Activated CD4-positive, alpha-beta T cell treated with anti-CD3 and anti-CD28 coated beads for 1 hour (primary cell): ENCODE results near the gene KLHL18.
A peak's percentile ranks its signal among the peaks of the same experiment; 100 is the strongest.
"Not testable (repeated sequence)": the region's sequence is repeated elsewhere in the genome, so short reads cannot be mapped to it uniquely, and the experiment has no call there.

Source experiments
- DNase-seq: peaks from one replicate; pipeline ENCODE4 v3.0.0-alpha.2; 2020

The KLHL18 gene

GRCh38 chr3:47282424-47283192, at the start of gene KLHL18, which contains the start of gene KIF9:
Gene KLHL18 (plus strand): TSS chr3:47282944. CDS start chr3:47282966, 22 bp downstream.
Gene KIF9 (minus strand): TSS chr3:47282799. CDS start chr3:47277374, 5,425 bp downstream.
- DNase-seq, result peak; percentile 95

GRCh38 chr3:47238017-47238416, 44.7 kb upstream of the KLHL18 start:
- DNase-seq, result no peak

- DNase-seq, result no peak
Observed at GRCh38 chr3:47239929-47240328, 42.8 kb upstream of the KLHL18 start.

- no peak for DNase-seq
Observed at GRCh38 chr3:47243419-47244147, 39.2 kb upstream of the KLHL18 start.

- no peak for DNase-seq
Observed at GRCh38 chr3:47244531-47245100, 38.1 kb upstream of the KLHL18 start.

- DNase-seq, result no peak
Observed at GRCh38 chr3:47245271-47245670, 37.5 kb upstream of the KLHL18 start.

- DNase-seq, result no peak
Observed at GRCh38 chr3:47247131-47248064, 35.3 kb upstream of the KLHL18 start.

GRCh38 chr3:47250309-47251060, 32.3 kb upstream of the KLHL18 start:
- DNase-seq, result no peak

- DNase-seq, result not testable (repeated sequence)
Observed at GRCh38 chr3:47251085-47251484, 31.7 kb upstream of the KLHL18 start.

GRCh38 chr3:47251689-47252088, 31.1 kb upstream of the KLHL18 start:
- DNase-seq, result no peak

- not testable (repeated sequence) for DNase-seq
Observed at GRCh38 chr3:47256331-47256730, 26.4 kb upstream of the KLHL18 start.

- DNase-seq, result no peak
Observed at GRCh38 chr3:47259114-47259513, 23.6 kb upstream of the KLHL18 start.

GRCh38 chr3:47260605-47261004, 22.1 kb upstream of the KLHL18 start:
- no peak for DNase-seq

- DNase-seq, result no peak
Observed at GRCh38 chr3:47261301-47261700, 21.4 kb upstream of the KLHL18 start.

- no peak for DNase-seq
Observed at GRCh38 chr3:47265008-47265407, 17.7 kb upstream of the KLHL18 start.

GRCh38 chr3:47265725-47266428, 16.9 kb upstream of the KLHL18 start:
- no peak for DNase-seq

- DNase-seq, result peak; percentile 30
Observed at GRCh38 chr3:47266709-47267489, 15.8 kb upstream of the KLHL18 start.

GRCh38 chr3:47267490-47267824, 15.3 kb upstream of the KLHL18 start:
- no peak for DNase-seq

- DNase-seq, result no peak
Observed at GRCh38 chr3:47270526-47270925, 12.2 kb upstream of the KLHL18 start.

- no peak for DNase-seq
Observed at GRCh38 chr3:47273564-47273963, 9.2 kb upstream of the KLHL18 start.

- no peak for DNase-seq
Observed at GRCh38 chr3:47274652-47275051, 8.1 kb upstream of the KLHL18 start.
